ENCODE results near the gene AFAP1L1. TPM values are rescaled to one million over a fixed set of nuclear protein-coding genes. Genes with fewer than 3 reads are reported as not detected.

The AFAP1L1 gene
- polyA plus RNA-seq, 1 experiment, result 1.8 TPM

DNA sequence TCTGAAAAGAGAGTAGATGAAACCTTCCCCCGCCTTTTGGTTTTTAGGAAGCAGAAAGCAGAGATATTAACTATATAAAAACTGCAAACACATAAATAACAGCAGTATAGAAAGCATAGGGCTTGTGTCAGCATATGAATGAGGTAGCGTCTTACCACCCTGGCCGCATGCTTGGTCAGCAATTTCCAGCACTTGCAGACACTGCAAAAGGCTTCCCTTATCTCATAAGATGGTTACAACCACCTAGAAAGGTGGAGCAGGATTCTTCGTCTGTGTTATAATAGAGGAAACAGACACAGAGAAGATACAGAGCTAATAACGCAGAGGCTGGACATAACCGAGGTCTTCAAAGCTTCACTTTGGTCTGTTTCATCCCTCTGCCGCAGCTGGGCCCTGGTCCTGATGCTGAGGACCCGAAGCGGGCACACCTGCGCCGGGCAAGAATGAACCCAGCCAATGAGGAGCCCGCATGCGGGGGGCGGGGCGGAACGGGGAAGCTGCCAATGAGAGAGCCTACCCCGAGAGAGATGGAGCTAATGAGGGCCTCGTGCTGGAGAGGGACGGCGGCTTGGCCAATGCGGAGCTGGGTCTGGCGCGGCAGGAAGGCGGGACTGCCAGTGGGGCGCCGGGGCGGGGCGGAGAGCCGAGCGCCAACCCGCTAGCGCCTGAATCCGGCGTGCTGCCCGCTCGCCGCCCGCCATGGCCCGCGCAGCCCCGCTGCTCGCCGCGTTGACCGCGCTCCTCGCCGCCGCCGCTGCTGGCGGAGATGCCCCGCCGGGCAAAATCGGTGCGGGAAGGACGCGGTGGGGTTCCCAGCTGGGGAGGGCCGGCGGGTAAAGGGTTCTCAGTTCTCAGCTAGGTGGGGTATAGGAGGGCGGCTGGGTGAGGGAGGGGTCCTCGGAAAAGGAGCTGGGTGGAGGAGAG lies 86.0 kb downstream of the AFAP1L1 start, which contains the start of gene PCYOX1L:
Gene PCYOX1L (plus strand): TSS at position 677 of the 924 bp plus-strand sequence. CDS start 23 bp downstream, at position 700.
- CTCF ChIA-PET, result interaction anchor here (0.6 to 3.1 kb wide), 7 partner anchors 10 to 1029 kb away, joined by 3 to 26 read pairs (median 5); partner anchors contain the start of gene GRPEL2

DNA sequence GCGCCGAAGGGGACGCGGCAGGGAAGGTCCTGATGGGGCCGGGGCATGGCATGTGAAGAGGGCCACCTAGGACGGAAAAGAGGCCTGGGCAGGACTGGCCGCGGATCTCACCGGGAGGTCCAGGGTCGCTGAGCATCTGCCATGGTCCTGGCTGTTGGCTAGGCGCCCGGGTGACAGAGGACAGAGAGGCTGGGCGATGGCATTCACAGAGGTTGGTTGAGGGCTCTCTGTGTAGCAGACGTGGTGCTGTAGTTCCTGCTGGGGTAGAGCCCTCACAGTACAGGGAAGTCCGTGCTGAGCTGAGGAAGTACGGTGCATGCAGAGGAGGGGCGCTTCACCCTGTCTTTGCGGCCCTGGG lies 86.6 kb downstream of the AFAP1L1 start:
- TF ChIP-seq, protein P1, sequence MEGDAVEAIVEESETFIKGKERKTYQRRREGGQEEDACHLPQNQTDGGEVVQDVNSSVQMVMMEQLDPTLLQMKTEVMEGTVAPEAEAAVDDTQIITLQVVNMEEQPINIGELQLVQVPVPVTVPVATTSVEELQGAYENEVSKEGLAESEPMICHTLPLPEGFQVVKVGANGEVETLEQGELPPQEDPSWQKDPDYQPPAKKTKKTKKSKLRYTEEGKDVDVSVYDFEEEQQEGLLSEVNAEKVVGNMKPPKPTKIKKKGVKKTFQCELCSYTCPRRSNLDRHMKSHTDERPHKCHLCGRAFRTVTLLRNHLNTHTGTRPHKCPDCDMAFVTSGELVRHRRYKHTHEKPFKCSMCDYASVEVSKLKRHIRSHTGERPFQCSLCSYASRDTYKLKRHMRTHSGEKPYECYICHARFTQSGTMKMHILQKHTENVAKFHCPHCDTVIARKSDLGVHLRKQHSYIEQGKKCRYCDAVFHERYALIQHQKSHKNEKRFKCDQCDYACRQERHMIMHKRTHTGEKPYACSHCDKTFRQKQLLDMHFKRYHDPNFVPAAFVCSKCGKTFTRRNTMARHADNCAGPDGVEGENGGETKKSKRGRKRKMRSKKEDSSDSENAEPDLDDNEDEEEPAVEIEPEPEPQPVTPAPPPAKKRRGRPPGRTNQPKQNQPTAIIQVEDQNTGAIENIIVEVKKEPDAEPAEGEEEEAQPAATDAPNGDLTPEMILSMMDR (IDR thresholded peaks at IDR 0.05; ENCODE audit: low read depth, low read length), result no peak
- DNase-seq (ENCODE audit: low read depth, low spot score), result no peak
- Histone ChIP-seq H3K9me3 (ENCODE audit: control insufficient read depth, insufficient read depth, low read length) (no peaks in the 10 kb centered on the region; the same call in 1 of the 2 replicates), H3K4me3 (ENCODE audit: low read depth, low read length) (peak overlapping the region; percentile 79), H3K27ac (ENCODE audit: low read depth, low read length) (peak overlapping the region; percentile 21), H3K27me3 (ENCODE audit: control insufficient read depth, insufficient read depth, low read length) (no peaks in the 10 kb centered on the region)
- POLR2A ChIA-PET, result interaction anchor here (0.6 to 1.3 kb wide), 9 partner anchors 12 to 266 kb away, joined by 3 to 8 read pairs (median 4); no protein-coding TSS in a partner anchor
- CTCF ChIA-PET, result interaction anchor here (0.6 to 3.1 kb wide), 7 partner anchors 10 to 1028 kb away, joined by 3 to 26 read pairs (median 5); partner anchors contain the start of gene GRPEL2

More for the DNA sequence above, 86.0 kb downstream of the AFAP1L1 start, which contains the start of gene PCYOX1L:
- TF ChIP-seq, protein P1 (IDR thresholded peaks at IDR 0.05; ENCODE audit: low read depth, low read length), result no peak
- Histone ChIP-seq H3K4me3 (ENCODE audit: low read depth, low read length) (peak within 1 kb of the TSS; percentile 79), H3K27ac (ENCODE audit: low read depth, low read length) (peak within 1 kb of the TSS; percentile 21), H3K27me3 (ENCODE audit: control insufficient read depth, insufficient read depth, low read length) (no peaks in the 10 kb centered on the region), H3K9me3 (ENCODE audit: control insufficient read depth, insufficient read depth, low read length) (no peaks in the 10 kb centered on the region; the same call in 1 of the 2 replicates)
- POLR2A ChIA-PET, result interaction anchor here (0.6 to 1.3 kb wide), 9 partner anchors 12 to 266 kb away, joined by 3 to 8 read pairs (median 4); no protein-coding TSS in a partner anchor
- peak; percentile 84 for DNase-seq (ENCODE audit: low read depth, low spot score)

DNA sequence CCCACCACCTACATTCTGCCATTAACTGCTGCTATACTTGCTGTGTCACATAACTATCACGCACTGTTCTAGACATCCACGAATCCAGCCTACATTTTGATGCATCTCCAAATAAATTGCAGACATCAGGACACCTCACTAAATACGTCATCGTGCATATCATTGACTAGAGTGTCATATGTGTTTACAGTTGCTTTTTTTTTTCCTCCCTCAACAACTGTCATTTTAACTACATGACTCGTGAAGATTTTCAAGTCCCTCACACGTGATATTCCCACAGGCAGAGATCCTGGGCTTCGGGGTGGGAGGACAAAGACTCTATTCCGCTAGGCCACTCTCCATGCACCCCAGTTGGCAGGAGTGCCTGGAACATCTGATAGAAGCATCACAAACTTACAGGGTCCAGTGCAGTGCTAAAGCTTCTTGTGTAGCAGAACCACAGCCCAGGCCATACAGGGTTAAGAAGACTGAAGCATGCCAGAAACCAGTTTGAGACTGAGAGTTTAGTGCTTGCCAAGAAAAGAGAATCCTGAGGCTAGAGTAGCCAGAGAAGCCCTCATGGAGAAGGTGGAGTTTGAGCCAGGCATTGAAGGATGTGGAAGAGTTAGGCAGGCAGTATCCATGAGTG lies 87.3 kb downstream of the AFAP1L1 start:
- TF ChIP-seq, protein P1 (IDR thresholded peaks at IDR 0.05; ENCODE audit: low read depth, low read length), result no peak
- DNase-seq (ENCODE audit: low read depth, low spot score), result no peak
- Histone ChIP-seq H3K9me3 (ENCODE audit: control insufficient read depth, insufficient read depth, low read length) (no peaks in the 10 kb centered on the region; the same call in 1 of the 2 replicates), H3K27ac (ENCODE audit: low read depth, low read length) (no peak overlapping the region), H3K27me3 (ENCODE audit: control insufficient read depth, insufficient read depth, low read length) (no peaks in the 10 kb centered on the region), H3K4me3 (ENCODE audit: low read depth, low read length) (peak overlapping the region; percentile 79)
- ChIA-PET CTCF (interaction anchor here (2.0 to 2.4 kb wide), 2 partner anchors 9 to 13 kb away, joined by 7 to 26 read pairs; no protein-coding TSS in a partner anchor), POLR2A (no interaction called here)

- ChIA-PET CTCF (interaction anchor here (1.0 to 2.0 kb wide), 3 partner anchors 7 to 42 kb away, joined by 3 to 7 read pairs (median 4); no protein-coding TSS in a partner anchor), POLR2A (no interaction called here)
- Histone ChIP-seq H3K9me3 (ENCODE audit: control insufficient read depth, insufficient read depth, low read length) (no peaks in the 10 kb centered on the region; the same call in 1 of the 2 replicates), H3K27me3 (ENCODE audit: control insufficient read depth, insufficient read depth, low read length) (no peaks in the 10 kb centered on the region), H3K4me3 (ENCODE audit: low read depth, low read length) (no peak overlapping the region), H3K27ac (ENCODE audit: low read depth, low read length) (no peak overlapping the region)
- no peak for DNase-seq (ENCODE audit: low read depth, low spot score)
- TF ChIP-seq, protein P1 (IDR thresholded peaks at IDR 0.05; ENCODE audit: low read depth, low read length), result no peak
Observed at GRCh38 chr5:149360272-149360671, 88.6 kb downstream of the AFAP1L1 start.
